OCI-LY1 (cell line): ENCODE measurements around the gene ARHGAP33.

Source experiments
- H2AFZ ChIP-seq: fragments of 200-600 bp; sonication (generic), shearing (Covaris generic); 2 replicates; pipeline ENCODE4 v1.6.0; 2014; ENCODE audit warnings: antibody characterized with exemption, mild to moderate bottlenecking, low read length
- H3F3A ChIP-seq: fragments of 200-600 bp; sonication (generic), shearing (Covaris generic); 2 replicates; pipeline ENCODE4 v1.6.0; 2014; ENCODE audit warnings: mild to moderate bottlenecking, antibody characterized with exemption, low read length, moderate library complexity; ENCODE audit not compliant: insufficient read depth
- H3K27ac ChIP-seq: fragments of 200-600 bp; sonication (generic); 2 replicates; pipeline ENCODE4 v1.5.1; 2014; ENCODE audit warnings: low read length, mixed run types, mild to moderate bottlenecking, low read depth; ENCODE audit not compliant: poor library complexity, severe bottlenecking
- H3K27me3 ChIP-seq: fragments of 200-600 bp; sonication (generic); 2 replicates; pipeline ENCODE4 v1.6.0; 2014; ENCODE audit warnings: antibody characterized with exemption, mild to moderate bottlenecking, low read length, moderate library complexity; ENCODE audit not compliant: insufficient read depth
- H3K36me3 ChIP-seq: fragments of 200-600 bp; sonication (generic); 2 replicates; pipeline ENCODE4 v1.6.1; 2014; ENCODE audit warnings: mild to moderate bottlenecking, antibody characterized with exemption, low read length, moderate library complexity, mixed read lengths; ENCODE audit not compliant: insufficient read depth
- H3K4me1 ChIP-seq: fragments of 200-600 bp; sonication (generic); 2 replicates; pipeline ENCODE4 v1.5.1; 2014; ENCODE audit warnings: mild to moderate bottlenecking, low read length, moderate library complexity; ENCODE audit not compliant: insufficient read depth, severe bottlenecking
- H3K4me2 ChIP-seq: fragments of 200-600 bp; sonication (generic), shearing (Covaris generic); 2 replicates; pipeline ENCODE4 v1.6.1; 2014; ENCODE audit warnings: low read length
- H3K4me3 ChIP-seq: fragments of 200-600 bp; sonication (generic); 2 replicates; pipeline ENCODE4 v1.5.1; 2014; ENCODE audit warnings: low read length, low read depth, mild to moderate bottlenecking, mixed read lengths; ENCODE audit not compliant: poor library complexity, severe bottlenecking
- H3K79me2 ChIP-seq: fragments of 200-600 bp; shearing (Covaris generic); 2 replicates; pipeline ENCODE4 v1.6.1; 2016; ENCODE audit warnings: mixed run types, low read length, mixed read lengths; ENCODE audit not compliant: insufficient read depth
- H3K9ac ChIP-seq: fragments of 200-600 bp; sonication (generic), shearing (Covaris generic); 2 replicates; pipeline ENCODE4 v1.6.1; 2014; ENCODE audit warnings: mild to moderate bottlenecking, low read length, mixed read lengths
- H3K9me2 ChIP-seq: fragments of 200-600 bp; sonication (generic), shearing (Covaris generic); 2 replicates; pipeline ENCODE4 v1.6.1; 2014; ENCODE audit warnings: low read depth, mild to moderate bottlenecking, low read length, mixed read lengths
- H3K9me3 ChIP-seq: fragments of 200-600 bp; shearing (Covaris generic); 2 replicates; pipeline ENCODE4 v1.6.1; 2014; ENCODE audit warnings: low read length, mixed read lengths
- H4K20me1 ChIP-seq: fragments of 200-600 bp; sonication (generic), shearing (Covaris generic); 2 replicates; pipeline ENCODE4 v1.6.0; 2016; ENCODE audit warnings: mild to moderate bottlenecking, low read length; ENCODE audit not compliant: insufficient read depth
- EZH2 ChIP-seq: fragments of 200-600 bp; sonication (generic), shearing (Covaris generic); IDR thresholded peaks from 2 replicates; pipeline ENCODE4 v1.8.0; 2017; ENCODE audit warnings: borderline replicate concordance, mixed run types, mild to moderate bottlenecking, antibody characterized with exemption, low read length, moderate library complexity, mixed read lengths
- TF ChIP-seq, protein P1 (sequence below): fragments of 200-600 bp; sonication (generic), shearing (Covaris generic); IDR thresholded peaks from 2 replicates; pipeline ENCODE4 v1.5.1; 2017; ENCODE audit warnings: mild to moderate bottlenecking, antibody characterized with exemption, low read length, moderate library complexity, mixed read lengths

Gene ARHGAP33

DNA sequence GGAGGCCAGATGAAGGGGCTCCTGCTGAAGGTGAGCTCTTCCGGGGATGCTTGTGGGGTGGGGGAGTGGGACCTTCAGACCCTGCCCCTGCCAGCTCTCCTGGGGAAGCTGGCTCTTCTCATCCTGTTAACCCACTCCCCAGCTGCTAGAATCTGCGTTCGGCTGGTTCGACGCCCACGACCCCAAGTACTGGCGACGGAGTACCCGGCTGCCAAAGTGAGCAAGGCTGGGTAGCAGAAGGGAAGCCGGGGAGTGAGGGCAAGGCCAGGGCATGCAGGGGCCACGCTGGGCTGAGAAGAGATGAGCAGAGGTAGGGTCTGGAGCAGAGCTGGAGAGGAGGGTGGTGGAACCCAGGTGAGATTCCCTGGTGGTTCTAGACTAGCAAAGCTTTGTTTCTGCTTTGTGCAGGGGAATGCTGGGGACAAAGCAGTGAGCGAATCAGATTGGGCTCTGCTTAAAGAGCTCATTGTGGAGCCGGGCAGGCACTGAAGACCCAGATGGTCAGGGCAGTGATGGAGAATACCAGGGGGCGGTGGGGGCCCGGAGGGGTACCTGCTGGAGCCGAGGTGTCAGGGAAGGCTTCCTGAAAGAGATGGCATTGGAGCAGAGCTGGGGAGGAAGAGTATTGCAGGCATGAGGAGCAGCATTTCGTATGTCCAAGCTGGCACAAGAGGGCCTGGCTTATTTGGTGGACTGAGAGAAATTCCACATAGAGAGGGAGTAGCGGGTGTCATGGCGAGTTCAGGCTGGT is 47.2 kb upstream of the ARHGAP33 start:
- no peaks in the 10 kb centered on the region for H3K79me2 ChIP-seq
- no peaks in the 10 kb centered on the region for H3K4me1 ChIP-seq
- H3K9me3 ChIP-seq, result no peaks in the 10 kb centered on the region
- H3K4me3 ChIP-seq, result no peak overlapping the region
- H3K27me3 ChIP-seq, result no peaks in the 10 kb centered on the region
- H4K20me1 ChIP-seq, result no peaks in the 10 kb centered on the region
- H3F3A ChIP-seq, result no peaks in the 10 kb centered on the region
- H3K9ac ChIP-seq, result no peak overlapping the region
- H3K4me2 ChIP-seq, result no peak overlapping the region
- no peak overlapping the region for H2AFZ ChIP-seq
- no peaks in the 10 kb centered on the region for H3K9me2 ChIP-seq
- TF ChIP-seq, protein P1, sequence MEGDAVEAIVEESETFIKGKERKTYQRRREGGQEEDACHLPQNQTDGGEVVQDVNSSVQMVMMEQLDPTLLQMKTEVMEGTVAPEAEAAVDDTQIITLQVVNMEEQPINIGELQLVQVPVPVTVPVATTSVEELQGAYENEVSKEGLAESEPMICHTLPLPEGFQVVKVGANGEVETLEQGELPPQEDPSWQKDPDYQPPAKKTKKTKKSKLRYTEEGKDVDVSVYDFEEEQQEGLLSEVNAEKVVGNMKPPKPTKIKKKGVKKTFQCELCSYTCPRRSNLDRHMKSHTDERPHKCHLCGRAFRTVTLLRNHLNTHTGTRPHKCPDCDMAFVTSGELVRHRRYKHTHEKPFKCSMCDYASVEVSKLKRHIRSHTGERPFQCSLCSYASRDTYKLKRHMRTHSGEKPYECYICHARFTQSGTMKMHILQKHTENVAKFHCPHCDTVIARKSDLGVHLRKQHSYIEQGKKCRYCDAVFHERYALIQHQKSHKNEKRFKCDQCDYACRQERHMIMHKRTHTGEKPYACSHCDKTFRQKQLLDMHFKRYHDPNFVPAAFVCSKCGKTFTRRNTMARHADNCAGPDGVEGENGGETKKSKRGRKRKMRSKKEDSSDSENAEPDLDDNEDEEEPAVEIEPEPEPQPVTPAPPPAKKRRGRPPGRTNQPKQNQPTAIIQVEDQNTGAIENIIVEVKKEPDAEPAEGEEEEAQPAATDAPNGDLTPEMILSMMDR, result no peak
- TF ChIP-seq EZH2, result no peak
- H3K27ac ChIP-seq, result no peak overlapping the region
- H3K36me3 ChIP-seq, result peaks cover 94% of the 10 kb centered on the region

DNA sequence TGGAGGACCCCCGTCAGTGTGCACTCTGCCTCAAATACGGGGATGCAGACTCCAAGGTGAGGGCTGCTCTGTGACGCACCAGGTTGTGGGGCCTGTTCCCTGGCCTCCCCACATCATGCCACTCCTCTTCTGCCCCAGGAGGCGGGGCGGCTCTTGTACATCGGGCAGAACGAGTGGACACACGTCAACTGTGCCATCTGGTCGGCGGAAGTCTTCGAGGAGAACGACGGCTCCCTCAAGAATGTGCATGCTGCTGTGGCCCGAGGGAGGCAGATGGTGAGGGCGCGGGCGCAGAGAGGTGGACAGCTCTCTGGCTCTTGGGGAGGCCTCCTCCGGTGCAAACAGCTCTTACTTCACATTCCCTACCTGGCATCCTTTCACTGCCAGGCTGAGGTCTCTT is 46.3 kb upstream of the ARHGAP33 start:
- Histone ChIP-seq H3K79me2 (no peaks in the 10 kb centered on the region), H3K9me2 (no peaks in the 10 kb centered on the region), H3F3A (no peaks in the 10 kb centered on the region), H3K36me3 (peaks cover 93% of the 10 kb centered on the region), H3K27ac (no peak overlapping the region), H2AFZ (no peak overlapping the region), H3K27me3 (no peaks in the 10 kb centered on the region), H3K4me3 (no peak overlapping the region), H3K4me2 (no peak overlapping the region), H3K4me1 (no peaks in the 10 kb centered on the region), H3K9me3 (no peaks in the 10 kb centered on the region), H3K9ac (no peak overlapping the region), H4K20me1 (no peaks in the 10 kb centered on the region)
- TF ChIP-seq, protein P1, result no peak
- TF ChIP-seq EZH2, result no peak

DNA sequence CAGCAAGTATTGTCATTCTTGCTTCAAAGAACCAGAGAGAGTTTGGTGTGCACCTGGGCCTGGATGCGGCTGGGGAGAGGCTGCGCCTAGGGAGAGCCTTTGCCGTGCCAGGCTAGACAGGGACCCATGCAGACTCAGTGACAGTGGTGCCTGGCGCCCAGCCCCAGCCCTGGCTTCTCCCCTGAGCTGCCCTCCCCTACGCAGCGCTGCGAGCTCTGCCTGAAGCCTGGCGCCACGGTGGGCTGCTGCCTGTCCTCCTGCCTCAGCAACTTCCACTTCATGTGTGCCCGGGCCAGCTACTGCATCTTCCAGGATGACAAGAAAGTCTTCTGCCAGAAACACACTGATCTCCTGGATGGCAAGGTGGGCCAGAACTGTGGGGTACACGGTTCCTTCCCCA is 45.6 kb upstream of the ARHGAP33 start:
- no peak overlapping the region for H3K4me3 ChIP-seq
- H3K36me3 ChIP-seq, result peaks cover 93% of the 10 kb centered on the region

More for the DNA sequence above, 45.6 kb upstream of the ARHGAP33 start:
- TF ChIP-seq, protein P1, result no peak
- TF ChIP-seq EZH2, result no peak
- no peak overlapping the region for H3K9ac ChIP-seq
- H3K9me3 ChIP-seq, result no peaks in the 10 kb centered on the region
- H3F3A ChIP-seq, result no peaks in the 10 kb centered on the region
- no peaks in the 10 kb centered on the region for H4K20me1 ChIP-seq
- H2AFZ ChIP-seq, result no peak overlapping the region
- H3K4me2 ChIP-seq, result no peak overlapping the region
- no peak overlapping the region for H3K27ac ChIP-seq
- H3K4me1 ChIP-seq, result no peaks in the 10 kb centered on the region
- H3K27me3 ChIP-seq, result no peaks in the 10 kb centered on the region
- no peaks in the 10 kb centered on the region for H3K9me2 ChIP-seq
- no peaks in the 10 kb centered on the region for H3K79me2 ChIP-seq
